Middle frontal gyrus (tissue), 1 donor: ENCODE results near the gene GHRHR.

ENCODE experiments used
- DNase-seq: peaks from one replicate; pipeline ENCODE4 v3.0.0-alpha.2; 2015; ENCODE audit warnings: low spot score; ENCODE audit errors: extremely low spot score

GHRHR gene

GRCh38 chr7:30928254-30928872 lies 35.4 kb upstream of the GHRHR start:
- no peak for DNase-seq

GRCh38 chr7:30929686-30930085 lies 34.1 kb upstream of the GHRHR start:
- DNase-seq = no peak

GRCh38 chr7:30930621-30931020 lies 33.1 kb upstream of the GHRHR start:
- DNase-seq = no peak

- no peak for DNase-seq
Observed at GRCh38 chr7:30931161-30931928, 32.4 kb upstream of the GHRHR start.

DNA sequence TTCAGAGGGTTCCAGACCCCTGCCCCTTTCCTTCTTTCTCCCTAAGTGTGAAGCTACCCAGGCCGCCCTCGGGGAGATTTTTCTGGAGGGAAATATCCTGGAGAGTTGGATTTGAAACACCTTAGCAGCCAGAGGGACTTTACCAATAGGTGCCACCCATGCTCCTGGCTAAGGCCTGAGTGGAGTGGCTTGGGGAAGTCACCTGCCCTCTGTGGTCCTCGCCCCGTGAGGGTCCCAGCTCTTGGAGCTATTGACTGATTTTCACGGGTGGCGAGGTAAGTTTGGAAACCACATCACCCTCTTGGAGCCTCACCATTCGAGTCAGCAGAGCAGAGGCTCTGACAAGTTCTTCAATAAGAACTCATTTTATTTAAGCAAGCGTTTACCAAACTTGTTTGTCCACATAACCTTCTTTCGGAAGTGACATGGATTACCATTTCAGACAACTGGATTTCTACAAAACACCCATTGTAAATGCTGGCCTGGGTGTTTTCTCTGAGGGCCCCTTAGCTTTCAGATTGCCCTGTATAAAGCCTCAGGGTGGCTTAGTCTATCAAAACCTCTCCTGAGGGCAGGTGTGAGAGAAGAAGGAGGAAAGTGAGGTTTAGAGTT lies 31.7 kb upstream of the GHRHR start:
- no peak for DNase-seq

GRCh38 chr7:30932562-30932961 lies 31.2 kb upstream of the GHRHR start:
- no peak for DNase-seq

DNA sequence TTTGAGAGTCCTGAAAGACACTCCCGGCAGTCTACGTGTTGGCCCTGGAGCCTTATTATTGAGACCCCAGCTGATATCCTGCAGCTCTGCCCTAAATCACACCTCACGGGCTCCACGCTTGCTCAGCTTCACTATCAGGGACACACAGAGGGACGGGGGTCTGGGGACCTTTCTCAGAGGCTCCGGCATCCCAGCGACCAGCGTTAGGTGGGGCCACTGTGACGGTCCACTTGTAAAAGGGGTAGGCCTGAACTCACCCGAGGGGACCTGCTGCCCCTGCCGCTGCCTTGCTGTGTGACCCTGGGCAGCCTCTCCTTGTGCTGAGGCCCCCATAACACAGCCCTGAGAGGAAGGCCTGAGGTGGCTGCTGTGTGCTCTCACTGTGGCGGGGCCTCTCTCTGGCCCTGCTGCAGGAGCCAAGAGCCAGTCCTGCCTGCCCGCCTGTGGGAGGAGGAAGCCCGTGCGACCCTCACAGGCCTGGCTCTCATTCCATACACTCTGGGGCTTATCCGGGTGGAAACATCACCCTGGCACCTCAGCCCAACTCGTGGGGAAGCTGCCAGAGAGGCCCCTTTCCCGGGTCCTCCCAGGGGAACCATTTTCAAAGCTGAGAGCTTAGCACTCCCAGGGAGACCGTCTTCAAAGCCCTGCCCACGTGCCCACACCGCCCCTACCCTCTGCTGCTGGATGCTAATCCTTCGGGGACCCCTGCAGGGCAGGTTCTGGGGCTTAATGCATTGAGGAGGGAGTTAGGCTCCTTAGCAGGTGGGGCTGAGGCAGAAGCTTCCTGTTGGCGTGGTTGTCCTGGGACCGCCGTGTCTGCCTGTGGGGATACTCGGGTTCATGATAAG lies 30.4 kb upstream of the GHRHR start:
- no peak for DNase-seq

DNA sequence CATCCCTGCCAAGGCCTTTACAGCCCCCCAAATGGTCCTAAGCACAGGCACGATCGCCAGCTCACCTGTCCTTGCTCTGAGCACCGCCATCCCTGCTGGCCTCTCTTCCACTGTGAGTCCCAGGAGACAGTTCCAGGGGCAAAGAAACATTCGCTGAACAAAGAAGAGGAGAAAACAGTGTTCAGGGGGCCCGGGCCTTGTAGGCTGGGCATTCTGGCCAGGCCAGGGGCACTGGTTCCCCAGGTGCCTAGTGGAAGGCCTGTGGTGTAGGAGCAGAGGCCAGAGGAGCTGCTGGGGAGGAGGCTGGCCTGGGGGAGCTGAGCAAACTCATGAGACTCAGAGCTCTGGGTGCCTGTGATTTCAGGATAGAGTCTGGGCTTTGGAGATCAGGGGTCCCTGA lies 29.5 kb upstream of the GHRHR start:
- DNase-seq = no peak

- DNase-seq = no peak
Observed at GRCh38 chr7:30934732-30935568, 28.8 kb upstream of the GHRHR start.

- no peak for DNase-seq
Observed at GRCh38 chr7:30935569-30935877, 28.2 kb upstream of the GHRHR start.

- DNase-seq = no peak
Observed at GRCh38 chr7:30936650-30937245, 27.0 kb upstream of the GHRHR start.

DNA sequence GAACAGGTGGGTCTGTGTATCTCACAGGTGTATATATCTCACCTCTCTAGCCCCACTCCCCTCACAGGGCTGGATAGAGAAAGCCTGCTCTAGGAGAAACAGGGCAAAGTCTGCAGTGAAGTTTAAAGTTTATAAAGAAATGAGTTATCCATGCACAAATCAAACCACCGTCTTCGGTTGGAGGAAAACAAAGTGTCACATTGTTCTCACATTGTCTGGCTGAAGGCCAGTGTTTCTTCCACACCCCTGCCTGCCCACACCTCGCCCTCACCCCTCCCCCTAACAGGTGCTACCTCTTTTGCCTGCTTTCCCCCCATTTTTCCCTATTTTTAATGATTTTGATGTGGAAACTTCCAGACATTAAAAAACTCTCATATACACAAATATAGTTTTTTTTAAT lies 26.3 kb upstream of the GHRHR start:
- no peak for DNase-seq

GRCh38 chr7:30938435-30939316 lies 25.1 kb upstream of the GHRHR start:
- DNase-seq = peak; percentile 18

- DNase-seq = no peak
Observed at GRCh38 chr7:30941582-30942323, 22.0 kb upstream of the GHRHR start.

GRCh38 chr7:30950197-30950596 lies 13.6 kb upstream of the GHRHR start:
- no peak for DNase-seq

DNA sequence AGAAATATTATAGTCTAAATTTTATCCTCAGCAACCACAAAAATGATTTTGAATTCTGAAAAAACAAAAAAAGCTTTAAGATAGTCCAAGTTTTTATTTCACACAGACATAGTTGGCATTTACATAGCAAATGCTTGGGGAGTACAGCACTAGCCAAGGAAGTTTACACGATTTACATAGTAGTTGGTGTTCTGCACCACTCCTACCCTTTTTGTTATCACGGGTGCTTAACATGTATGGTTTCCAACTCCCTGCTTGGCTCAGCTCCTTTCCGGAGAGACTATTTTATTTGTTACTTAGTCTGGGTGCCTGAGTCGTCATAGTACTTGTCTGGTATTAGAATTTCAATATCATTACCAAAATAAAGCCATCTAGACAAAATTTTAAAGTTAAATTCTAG lies 8.8 kb upstream of the GHRHR start:
- no peak for DNase-seq

DNA sequence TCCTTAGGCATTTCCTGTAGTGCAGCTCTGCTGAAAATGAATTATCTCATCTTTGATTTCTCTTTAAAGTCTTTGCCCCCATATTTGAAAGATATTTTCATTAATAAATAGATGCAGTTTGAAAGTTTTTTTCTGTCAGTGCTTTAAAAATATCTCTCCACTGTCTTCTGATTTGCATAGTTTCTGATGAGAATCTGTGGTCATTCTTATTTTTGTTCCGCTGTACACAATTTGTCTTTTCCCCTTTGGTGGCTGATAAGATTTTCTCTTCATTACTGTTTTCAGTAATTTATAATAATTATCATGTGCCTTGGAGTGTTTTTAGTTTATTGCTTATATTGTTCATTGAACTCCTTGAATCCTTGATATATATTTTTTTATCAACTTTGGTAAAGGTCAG lies 7.0 kb upstream of the GHRHR start:
- DNase-seq = no peak

DNA sequence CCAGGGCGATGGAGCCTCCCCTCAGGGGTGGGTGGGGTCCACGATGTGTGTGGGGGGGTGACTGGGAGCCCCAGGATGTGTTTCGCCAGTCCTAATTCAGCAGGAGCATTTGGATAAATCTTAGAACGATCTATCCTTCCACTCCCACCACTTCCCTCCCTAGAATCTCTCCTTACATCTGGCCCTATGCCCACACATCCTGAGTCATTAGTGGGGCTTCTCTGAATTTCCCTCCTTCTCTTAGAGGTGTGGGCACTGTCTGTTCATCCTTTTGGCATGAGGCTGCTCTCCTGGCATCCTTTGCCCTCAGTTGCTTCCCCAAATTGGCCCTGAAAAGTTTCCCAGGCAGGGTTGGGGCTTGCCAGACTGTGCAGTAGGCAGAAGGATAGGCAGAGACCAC lies 1.6 kb downstream of the GHRHR start:
- no peak for DNase-seq

DNA sequence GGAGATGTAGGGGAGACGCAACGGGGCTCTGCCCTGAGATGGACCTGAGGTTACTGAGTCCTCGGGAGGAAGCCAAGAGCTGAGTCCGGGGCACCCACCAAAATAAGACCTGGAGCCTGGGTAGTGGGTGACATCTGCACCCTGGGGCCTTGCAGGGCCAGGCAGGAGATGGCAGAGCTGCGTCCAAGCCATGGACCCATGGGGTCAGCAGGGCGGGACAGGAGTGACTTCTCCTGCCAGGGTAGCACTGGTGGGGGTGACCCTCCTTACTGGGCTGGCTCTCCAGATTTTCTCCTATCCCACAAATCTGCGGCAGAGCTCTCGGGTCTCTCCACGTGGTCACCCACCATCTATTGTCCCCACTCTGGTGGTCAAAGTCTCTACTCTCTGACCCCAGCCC lies 2.1 kb downstream of the GHRHR start:
- DNase-seq = no peak
